Tibial artery (tissue), 4 donors: Measurements from ENCODE around the gene ITIH5.

Source experiments
- DNase-seq, 2 donors: peaks; one replicate each; pipeline ENCODE4 v3.0.0-alpha.2; 2019
- H3K27ac ChIP-seq, 2 donors: fragments of 200-600 bp; sonication (generic) in 1 of 2; 1 replicate in 1 of 2; 2 replicates in 1 of 2; pipeline ENCODE4 v1.5.1; 2018 to 2019; ENCODE audit warnings: mild to moderate bottlenecking in 1 of 2
- H3K27me3 ChIP-seq, 2 donors: fragments of 200-600 bp; sonication (generic) in 1 of 2; one replicate each; pipeline versions ENCODE4 v1.5.1 to v1.6.0; 2016 to 2019
- H3K36me3 ChIP-seq, 3 donors: fragments of 200-600 bp; sonication (generic) in 2 of 3; one replicate each; pipeline ENCODE4 v1.5.1; 2016 to 2019; ENCODE audit warnings: mild to moderate bottlenecking in 2 of 3
- H3K4me1 ChIP-seq, 4 donors: fragments of 200-600 bp; sonication (generic) in 2 of 4; 1 replicate in 3 of 4; 2 replicates in 1 of 4; pipeline ENCODE4 v1.5.1; 2016 to 2019
- H3K4me3 ChIP-seq, 2 donors: fragments of 200-600 bp; sonication (generic) in 1 of 2; 1 replicate in 1 of 2; 2 replicates in 1 of 2; pipeline ENCODE4 v1.5.1; 2018 to 2019; ENCODE audit warnings: mild to moderate bottlenecking in 2 of 2
- H3K9me3 ChIP-seq, 3 donors: fragments of 200-600 bp; sonication (generic) in 1 of 3; one replicate each; pipeline ENCODE4 v1.5.1; 2016 to 2019
- intact Hi-C: fragments of 100-400 bp; cut with DNase I; formaldehyde crosslinking; loops from one replicate; pipeline ENCODE4 v1.15.0; 2023; ENCODE audit warnings: low total_unique reads
- TF ChIP-seq, protein P1 (sequence below), 2 experiments: fragments of 200-600 bp in 1 of 2; fragments of 450-650 bp in 1 of 2; IDR thresholded peaks; one replicate each; pipeline ENCODE4 v1.5.1; 2017 to 2019; ENCODE audit warnings: antibody characterized with exemption in 2 of 2, mild to moderate bottlenecking in 1 of 2, moderate library complexity in 1 of 2

The ITIH5 gene

GRCh38 chr10:7707102-7707501, 40.3 kb upstream of the ITIH5 start:
- TF ChIP-seq, protein P1, sequence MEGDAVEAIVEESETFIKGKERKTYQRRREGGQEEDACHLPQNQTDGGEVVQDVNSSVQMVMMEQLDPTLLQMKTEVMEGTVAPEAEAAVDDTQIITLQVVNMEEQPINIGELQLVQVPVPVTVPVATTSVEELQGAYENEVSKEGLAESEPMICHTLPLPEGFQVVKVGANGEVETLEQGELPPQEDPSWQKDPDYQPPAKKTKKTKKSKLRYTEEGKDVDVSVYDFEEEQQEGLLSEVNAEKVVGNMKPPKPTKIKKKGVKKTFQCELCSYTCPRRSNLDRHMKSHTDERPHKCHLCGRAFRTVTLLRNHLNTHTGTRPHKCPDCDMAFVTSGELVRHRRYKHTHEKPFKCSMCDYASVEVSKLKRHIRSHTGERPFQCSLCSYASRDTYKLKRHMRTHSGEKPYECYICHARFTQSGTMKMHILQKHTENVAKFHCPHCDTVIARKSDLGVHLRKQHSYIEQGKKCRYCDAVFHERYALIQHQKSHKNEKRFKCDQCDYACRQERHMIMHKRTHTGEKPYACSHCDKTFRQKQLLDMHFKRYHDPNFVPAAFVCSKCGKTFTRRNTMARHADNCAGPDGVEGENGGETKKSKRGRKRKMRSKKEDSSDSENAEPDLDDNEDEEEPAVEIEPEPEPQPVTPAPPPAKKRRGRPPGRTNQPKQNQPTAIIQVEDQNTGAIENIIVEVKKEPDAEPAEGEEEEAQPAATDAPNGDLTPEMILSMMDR (IDR thresholded peaks at IDR 0.05), result no peak
- peaks cover 0 to 9% (median 1%) of the 10 kb centered on the region in 4 donors for H3K4me1 ChIP-seq
- no peak overlapping the region for H3K27ac ChIP-seq
- H3K4me3 ChIP-seq, result no peak overlapping the region
- intact Hi-C loops, result no loop called here
- H3K27me3 ChIP-seq, result no peaks in the 10 kb centered on the region
- no peak for DNase-seq
- no peaks in the 10 kb centered on the region for H3K9me3 ChIP-seq
- H3K36me3 ChIP-seq, result no peaks in the 10 kb centered on the region

- no peak for DNase-seq
- Histone ChIP-seq H3K36me3 (no peaks in the 10 kb centered on the region), H3K27me3 (no peaks in the 10 kb centered on the region), H3K4me1 (peaks cover 0 to 9% (median 1%) of the 10 kb centered on the region in 4 donors), H3K27ac (no peak overlapping the region), H3K4me3 (no peak overlapping the region), H3K9me3 (no peaks in the 10 kb centered on the region)
- intact Hi-C loops, result no loop called here
- TF ChIP-seq, protein P1 (IDR thresholded peaks at IDR 0.05), result no peak
Observed at GRCh38 chr10:7706534-7707073, 39.8 kb upstream of the ITIH5 start.

DNA sequence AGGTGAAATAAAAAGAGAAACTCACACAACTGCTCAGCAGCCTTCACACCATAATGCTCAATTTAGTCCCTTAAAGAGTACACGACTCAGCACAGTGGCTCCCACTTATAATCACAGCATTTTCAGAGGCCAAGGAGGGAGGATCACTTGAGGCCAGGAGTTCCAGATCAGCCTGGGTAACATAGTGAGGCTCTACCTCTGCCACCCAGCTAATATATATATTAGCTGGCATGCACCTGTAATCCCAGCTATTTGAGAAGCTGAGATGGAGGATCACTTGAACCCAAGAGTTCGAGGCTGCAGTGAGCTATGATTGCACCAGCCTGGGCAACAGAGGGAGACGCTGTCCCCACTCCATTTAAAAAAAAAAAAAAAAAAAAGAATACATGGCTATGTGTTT, 38.6 kb upstream of the ITIH5 start:
- Histone ChIP-seq H3K4me1 (peaks cover 0 to 9% (median 1%) of the 10 kb centered on the region in 4 donors), H3K36me3 (no peaks in the 10 kb centered on the region), H3K27ac (no peak overlapping the region), H3K4me3 (no peak overlapping the region), H3K9me3 (no peaks in the 10 kb centered on the region), H3K27me3 (no peaks in the 10 kb centered on the region)
- intact Hi-C loops, result no loop called here
- DNase-seq, result no peak
- TF ChIP-seq, protein P1 (IDR thresholded peaks at IDR 0.05), result no peak

- DNase-seq, result no peak
- Histone ChIP-seq H3K4me3 (no peak overlapping the region), H3K4me1 (peaks cover 0 to 9% (median 1%) of the 10 kb centered on the region in 4 donors), H3K27me3 (no peaks in the 10 kb centered on the region), H3K9me3 (no peaks in the 10 kb centered on the region), H3K36me3 (no peaks in the 10 kb centered on the region), H3K27ac (no peak overlapping the region)
- intact Hi-C loops, result no loop called here
- TF ChIP-seq, protein P1 (IDR thresholded peaks at IDR 0.05), result no peak
Observed at GRCh38 chr10:7704071-7705016, 37.6 kb upstream of the ITIH5 start.

DNA sequence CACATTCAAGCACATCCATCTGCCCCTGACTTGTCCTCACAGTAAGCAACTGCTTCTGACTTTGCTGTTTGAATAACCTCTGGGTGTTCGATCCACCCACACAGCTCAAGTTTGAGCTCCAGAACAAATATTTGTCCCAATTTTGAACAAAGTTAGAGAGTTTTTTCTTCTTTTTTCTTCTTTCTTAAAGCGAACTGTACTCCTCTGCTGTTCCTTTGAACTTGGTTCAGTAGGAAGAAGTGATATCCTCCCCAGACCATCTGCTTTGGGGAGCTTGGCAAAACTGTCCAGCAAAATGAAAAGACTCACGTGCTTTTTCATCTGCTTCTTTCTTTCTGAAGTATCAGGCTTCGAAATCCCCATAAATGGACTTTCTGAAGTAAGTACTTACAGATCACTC, 36.4 kb upstream of the ITIH5 start, which contains the start of gene ITIH2:
TSS of gene ITIH2 (plus strand) at position 177 of the 400 bp plus-strand sequence. CDS start at position 296, 119 bp downstream.
- H3K4me1 ChIP-seq, result peaks cover 0 to 9% (median 1%) of the 10 kb centered on the region in 4 donors
- no peaks in the 10 kb centered on the region for H3K36me3 ChIP-seq
- H3K27ac ChIP-seq, result no peak within 1 kb of the TSS
- no peak for DNase-seq
- TF ChIP-seq, protein P1 (IDR thresholded peaks at IDR 0.05), result no peak
- H3K4me3 ChIP-seq, result no peak within 1 kb of the TSS
- intact Hi-C loops, result no loop called here
- H3K9me3 ChIP-seq, result no peaks in the 10 kb centered on the region
- no peaks in the 10 kb centered on the region for H3K27me3 ChIP-seq
